Hepatic stellate cell (primary cell): ENCODE data around the gene PRPSAP2.
"Not testable (repeated sequence)": the region's sequence is repeated elsewhere in the genome, so short reads cannot be mapped to it uniquely, and the experiment has no call there.

Experiments used
- DNase-seq: peaks from one replicate; pipeline ENCODE4 v3.0.0; 2011; ENCODE audit warnings: low spot score

Gene PRPSAP2

DNA sequence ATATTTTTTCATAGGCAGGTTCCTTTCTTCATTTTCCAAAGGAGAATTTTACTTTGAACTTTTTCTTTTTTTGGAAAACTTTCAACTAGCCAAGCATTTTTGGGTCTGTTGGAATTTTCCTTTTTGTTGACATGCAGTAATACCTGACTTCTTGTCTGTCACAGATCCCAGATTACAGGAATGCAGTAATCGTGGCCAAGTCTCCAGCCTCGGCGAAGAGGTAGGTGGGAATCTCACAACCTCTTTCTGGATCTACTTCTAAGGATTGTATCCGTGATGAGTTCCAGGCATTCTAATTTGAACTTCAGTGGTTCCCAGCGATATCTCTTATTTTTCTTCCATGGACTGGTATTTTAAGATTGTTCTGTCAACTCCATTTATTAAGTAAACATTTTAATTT lies 31.7 kb downstream of the PRPSAP2 start:
- no peak for DNase-seq

DNA sequence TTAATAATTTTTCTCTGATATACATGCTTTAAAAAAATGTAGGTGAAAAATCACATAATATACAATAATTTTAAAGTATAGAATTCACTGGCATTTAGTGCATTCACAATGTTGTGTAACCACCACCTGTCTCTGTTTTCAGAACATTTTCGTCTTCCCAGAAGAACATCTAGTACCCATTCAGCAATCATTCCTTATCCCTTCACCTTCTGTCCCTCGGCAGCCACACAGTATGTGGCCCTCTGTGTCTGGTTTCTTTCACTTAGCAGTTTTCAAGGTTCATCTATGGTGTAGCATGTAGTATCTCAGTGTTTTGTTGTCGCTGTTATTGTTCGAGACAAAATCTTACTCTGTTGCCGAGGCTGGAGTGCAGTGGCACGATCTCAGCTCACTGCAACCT lies 33.6 kb downstream of the PRPSAP2 start:
- no peak for DNase-seq

DNA sequence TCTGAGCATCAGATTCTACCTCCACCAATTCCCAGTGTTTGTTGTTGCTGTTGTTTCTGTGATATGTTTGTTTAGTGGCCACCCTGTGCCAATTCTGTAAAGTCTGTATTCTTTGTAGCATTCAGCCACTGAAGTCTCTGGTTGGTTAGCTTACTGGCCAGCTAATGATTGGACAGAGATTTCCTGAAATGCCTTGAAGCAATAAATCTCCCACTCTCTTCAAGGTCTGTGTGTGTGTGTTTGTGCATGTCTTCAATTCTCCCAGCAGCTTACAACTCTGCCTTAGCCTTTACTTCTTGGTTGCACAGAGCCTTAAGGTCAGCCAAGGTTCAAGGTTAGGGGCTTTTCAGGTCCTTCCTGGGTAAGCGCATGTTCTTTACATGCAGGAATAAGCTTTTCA lies 38.2 kb downstream of the PRPSAP2 start:
- DNase-seq, result no peak

GRCh38 chr17:18896947-18897346 lies 39.0 kb downstream of the PRPSAP2 start:
- no peak for DNase-seq

DNA sequence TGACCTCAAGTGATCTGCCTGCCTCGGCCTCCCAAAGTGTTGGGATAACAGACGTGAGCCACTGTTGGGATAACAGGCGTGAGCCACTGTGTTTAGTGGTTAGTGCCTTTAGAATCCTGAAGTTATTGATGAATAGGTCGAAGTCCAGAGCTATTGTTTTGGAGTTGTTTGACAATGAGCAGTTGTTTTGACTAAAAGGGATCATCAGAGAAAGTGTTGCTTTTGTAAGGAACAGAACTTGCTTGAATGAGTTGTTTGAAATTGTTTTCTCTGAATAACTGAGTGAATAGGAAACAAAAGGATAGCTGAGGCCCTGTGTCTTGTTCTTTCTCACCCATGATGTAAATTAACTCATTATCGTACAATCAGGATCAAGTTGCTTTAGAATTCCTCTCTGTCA lies 46.6 kb downstream of the PRPSAP2 start:
- no peak for DNase-seq

DNA sequence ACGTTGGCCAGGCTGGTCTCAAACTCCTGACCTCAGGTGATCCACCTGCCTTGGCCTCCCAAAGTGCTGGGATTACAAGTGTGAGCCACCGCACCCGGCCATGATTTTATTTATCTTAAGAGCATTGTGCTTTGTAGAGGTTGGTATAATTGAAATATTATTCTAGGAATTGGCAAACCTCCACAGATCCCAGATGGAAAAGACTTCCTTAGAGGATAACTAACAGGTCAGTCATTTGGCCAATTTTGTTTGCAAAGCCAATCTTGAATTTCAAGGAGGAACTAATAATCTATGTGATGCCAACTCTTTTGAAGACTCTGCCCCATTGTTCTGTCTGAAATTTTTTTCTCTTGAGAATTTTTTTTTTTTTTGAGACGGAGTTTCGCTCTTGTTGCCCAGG lies 47.3 kb downstream of the PRPSAP2 start:
- DNase-seq, result no peak

- DNase-seq, result no peak
Measured at GRCh38 chr17:18910326-18910725, 52.4 kb downstream of the PRPSAP2 start.

- no peak for DNase-seq
Measured at GRCh38 chr17:18910881-18911280, 53.0 kb downstream of the PRPSAP2 start.

DNA sequence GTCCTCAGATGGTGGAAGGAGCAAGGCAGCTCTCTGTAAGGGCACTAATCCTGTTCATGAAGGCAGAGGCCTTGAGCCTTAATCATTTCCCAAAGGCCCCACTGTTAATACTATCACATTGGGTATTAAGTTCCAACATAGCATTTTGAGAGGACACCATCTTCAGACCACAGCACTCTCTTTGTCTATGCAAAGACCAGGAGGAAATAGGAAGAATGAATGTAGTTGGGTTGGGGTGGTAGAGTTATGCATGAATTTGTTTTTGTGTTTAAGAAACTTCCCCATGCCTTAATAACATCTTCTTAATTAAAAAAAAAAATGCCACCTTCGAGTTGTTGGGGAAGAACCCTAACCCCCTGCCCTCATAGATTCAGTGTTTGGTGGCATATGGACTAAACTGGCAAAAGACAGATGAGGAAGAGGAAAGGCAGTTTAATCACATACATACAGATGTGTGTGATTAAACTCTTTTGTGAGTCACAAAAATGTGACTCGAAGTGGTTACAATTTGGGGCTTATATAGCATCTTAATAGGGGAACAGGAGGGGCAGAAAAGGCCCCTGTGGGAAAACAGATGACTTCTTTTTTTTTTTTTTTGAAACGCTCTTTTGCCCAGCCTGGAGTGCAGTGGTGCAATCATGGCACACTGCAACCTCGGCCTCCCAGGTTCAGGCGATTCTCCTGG lies 59.0 kb downstream of the PRPSAP2 start:
- DNase-seq, result no peak

DNA sequence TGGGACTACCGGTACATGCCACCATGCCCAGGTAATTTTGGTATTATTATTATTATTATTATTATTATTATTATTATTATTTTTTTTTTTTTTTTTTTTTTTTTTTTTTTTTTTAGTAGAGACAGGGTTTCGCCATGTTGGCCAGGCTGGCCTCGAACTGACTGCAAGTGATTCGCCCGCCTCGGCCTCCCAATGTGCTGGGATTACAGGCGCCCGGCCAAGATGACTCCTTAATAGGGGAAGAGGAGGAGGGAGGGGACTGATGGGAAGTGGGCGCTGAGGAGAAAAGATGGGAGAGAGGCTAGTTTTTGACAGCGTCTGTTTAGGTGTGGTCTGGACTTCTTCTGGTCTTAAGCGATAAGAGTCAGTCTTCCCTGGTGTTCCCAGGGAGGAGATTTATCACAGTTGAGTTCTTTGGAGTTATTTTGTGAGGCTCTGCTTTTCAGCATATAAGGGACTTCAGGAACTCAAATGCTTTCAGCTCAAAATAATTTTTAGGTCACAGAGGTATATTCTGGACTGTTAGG lies 59.6 kb downstream of the PRPSAP2 start:
- no peak for DNase-seq

DNA sequence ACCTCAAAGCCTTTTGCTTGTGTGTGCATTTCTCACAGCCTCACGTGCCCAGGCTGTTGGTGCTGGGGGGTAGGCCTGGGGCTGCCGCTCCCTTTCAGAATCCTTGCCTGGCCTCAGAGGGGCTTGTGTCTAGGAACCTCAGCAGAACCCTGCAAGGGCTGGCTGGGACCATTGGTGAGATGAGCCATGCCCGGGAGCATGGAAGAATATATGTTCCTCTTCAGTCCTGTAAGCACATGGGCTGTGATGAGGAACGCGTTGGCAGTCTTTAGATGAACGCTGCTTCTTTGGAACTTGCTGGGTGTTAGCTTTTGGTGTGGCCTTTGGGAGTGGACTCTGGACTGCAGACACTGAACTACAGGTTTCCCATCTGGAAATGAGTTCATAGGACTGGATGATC lies 62.0 kb downstream of the PRPSAP2 start:
- DNase-seq, result no peak

GRCh38 chr17:18920911-18921441 lies 63.0 kb downstream of the PRPSAP2 start:
- no peak for DNase-seq

GRCh38 chr17:18921485-18921884 lies 63.6 kb downstream of the PRPSAP2 start:
- no peak for DNase-seq

GRCh38 chr17:18921912-18922451 lies 64.1 kb downstream of the PRPSAP2 start:
- DNase-seq, result peak; percentile 25

DNA sequence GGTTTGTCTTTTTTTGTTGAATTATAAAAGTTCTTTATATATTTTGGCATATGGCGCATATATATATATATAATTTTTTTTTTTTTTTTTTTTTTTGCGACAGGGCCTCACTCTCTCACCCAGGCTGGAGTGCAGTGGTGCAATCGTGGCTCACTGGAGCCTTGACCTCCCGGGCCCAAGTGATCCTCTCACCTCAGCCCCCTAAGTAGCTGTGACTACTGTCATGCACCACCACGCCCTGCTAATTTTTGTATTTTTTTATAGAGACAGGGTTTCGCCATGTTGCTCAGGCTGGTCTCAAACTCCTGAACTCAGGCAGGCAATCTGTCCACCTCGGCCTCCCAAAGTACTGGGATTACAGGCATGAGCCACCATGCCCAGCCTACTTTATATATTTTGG lies 64.7 kb downstream of the PRPSAP2 start:
- not testable (repeated sequence) for DNase-seq

- DNase-seq, result no peak
Measured at GRCh38 chr17:18925187-18925586, 67.3 kb downstream of the PRPSAP2 start.

DNA sequence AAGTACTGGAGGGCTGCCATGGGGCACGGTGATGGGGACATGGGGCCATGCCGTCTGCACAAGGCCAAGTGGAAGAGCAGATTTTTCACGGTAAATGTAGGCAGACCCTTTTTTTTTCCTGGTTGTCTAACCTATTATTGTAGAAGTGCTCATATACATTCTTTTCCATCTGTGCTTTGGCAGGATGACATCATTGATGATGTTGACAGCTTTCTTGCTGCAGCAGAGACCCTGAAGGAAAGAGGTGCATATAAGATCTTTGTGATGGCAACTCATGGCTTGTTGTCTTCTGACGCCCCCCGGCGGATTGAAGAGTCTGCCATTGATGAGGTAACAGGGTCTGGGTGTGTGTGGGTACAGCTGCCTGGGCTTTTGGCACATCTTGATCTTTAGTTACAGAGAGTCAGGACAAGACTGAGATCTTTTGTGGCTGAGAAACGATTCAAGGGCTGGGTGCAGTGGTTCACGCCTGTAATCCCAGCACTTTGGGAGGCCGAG lies 70.7 kb downstream of the PRPSAP2 start:
- no peak for DNase-seq

DNA sequence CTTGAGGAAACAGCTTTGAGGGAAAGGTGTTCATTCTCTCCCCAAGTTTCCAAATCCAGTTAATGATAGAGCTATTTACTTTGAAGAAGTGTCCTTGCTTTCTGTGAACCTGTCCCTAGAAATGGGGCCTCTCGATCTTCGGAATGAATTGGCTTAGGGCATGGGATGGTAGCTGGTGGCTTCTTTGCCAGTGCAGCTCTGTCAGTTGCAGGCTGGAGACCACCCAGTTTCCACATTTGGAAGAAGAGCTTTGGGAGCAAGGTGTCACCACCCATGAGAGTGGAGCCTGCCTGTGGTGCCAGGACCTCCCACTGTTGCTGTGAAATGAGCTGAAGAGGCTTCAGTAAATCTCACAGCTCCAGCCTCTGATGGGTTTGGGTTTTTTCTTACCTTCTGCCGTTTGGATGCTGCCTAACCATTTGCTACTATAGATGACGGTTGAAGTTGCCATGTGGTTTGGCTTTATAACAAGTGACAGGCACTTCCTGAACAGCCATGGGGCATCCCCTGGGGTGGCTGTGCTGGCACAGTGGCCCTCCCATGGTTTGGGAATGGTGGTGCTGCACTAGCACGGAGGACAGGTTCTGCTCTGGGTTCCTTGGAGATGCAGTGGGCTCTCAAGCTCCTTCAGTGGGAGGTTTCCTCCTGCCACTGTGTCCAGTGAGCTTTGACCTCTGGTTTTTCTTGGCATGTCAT lies 74.6 kb downstream of the PRPSAP2 start:
- no peak for DNase-seq

DNA sequence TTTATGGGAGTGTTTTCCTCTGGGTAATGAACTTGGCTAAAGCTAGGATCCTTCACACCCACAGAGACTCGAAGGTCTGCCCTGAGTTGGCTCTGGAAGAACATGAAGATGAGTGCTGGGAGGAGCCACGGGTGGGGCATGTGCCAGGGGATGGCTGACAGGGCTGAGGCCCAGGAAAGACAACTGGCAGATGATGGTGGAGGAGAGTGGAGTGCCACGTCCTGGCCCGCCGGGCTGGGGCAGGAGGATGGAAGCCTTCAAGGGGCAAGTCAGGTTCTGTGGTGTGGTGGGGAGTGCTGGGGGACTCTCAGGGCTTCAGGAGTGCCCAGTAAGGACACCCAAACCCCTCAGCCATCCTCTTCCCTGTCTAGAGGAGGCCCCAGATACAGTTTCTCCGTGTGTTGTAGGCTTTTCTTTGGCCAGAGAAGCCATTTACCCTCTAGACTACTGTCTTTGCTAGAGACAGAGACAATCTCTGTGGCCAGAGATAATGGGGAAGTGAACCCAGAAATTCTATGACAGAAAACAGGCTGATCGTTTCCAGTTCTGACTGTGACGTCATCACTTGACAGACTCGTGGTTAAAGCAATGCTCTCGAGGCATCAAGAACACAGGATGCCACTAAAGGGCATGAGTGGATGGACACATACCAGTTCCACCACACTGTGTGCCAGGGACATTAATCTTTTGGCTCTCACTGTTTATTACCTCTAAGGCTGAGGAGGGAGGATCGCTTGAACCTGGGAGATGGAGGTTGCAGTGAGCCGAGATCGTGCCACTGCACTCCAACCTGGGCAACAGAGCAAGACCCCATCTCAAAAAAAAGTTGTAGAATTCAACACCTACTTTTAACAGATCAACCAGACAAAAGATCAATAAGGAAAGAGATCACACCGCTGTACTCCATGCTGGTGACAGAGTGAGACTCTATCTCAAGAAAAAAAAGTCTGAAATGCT lies 75.4 kb downstream of the PRPSAP2 start:
- DNase-seq, result no peak

DNA sequence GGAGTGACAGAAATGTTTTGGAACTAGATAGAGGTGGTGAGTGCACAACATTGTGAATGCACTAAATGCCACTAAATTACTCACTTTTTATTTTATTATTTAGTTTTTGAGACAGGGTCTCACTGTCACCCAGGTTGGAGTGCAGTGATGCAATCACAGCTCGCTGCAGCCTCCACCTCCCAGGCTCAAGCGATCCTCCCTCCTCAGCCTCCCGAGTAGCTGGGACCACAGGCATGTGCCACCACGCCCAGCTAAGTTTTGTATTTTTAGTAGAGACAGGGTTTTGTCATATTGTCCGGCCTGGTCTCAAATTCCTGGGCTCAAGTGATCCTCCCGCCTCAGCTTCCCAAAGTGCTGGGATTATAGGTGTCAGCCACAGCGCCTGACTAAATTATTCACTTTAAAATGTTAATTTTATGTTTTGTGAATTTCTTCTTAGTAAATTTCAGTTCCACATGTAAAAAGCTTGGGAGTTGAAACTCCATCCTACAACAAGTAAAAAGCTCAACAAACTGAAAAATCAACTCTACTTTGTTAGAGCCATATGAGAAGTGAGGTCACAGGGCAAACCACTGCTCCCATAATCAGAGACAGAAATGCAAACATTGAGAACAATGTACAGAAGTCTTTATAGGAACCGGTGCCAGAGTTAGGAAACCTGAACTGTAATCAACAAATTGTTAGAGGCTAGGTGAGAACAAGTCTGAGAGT lies 80.2 kb downstream of the PRPSAP2 start:
- DNase-seq, result no peak

DNA sequence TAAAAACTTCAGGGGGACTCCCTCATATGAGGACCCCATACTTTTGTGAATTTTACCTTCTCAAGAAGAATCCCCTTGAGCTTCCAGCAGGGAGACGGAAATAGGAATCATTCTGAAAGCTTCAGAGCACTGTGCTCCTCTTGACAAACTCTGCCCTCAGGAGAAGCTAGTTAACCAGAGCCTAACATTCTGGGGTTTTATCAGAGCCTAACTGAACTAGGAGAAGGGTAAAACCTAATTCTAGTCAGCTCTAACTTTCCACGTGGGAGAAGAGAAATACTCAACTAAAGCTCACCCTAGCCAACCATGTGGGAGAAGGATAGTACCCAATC lies 80.7 kb downstream of the PRPSAP2 start:
- DNase-seq, result no peak
